HG03103 (cell line): Measurements from ENCODE around the gene PRKCZ.
A peak's percentile ranks its signal among the peaks of the same experiment; 100 is the strongest.

Experiments used
- ATAC-seq: cut with Tn5 transposase; IDR thresholded peaks from one replicate; pipeline ENCODE4 v1.9.1; 2021; ENCODE audit warnings: low read depth; ENCODE audit not compliant: unreplicated experiment

Gene PRKCZ

DNA sequence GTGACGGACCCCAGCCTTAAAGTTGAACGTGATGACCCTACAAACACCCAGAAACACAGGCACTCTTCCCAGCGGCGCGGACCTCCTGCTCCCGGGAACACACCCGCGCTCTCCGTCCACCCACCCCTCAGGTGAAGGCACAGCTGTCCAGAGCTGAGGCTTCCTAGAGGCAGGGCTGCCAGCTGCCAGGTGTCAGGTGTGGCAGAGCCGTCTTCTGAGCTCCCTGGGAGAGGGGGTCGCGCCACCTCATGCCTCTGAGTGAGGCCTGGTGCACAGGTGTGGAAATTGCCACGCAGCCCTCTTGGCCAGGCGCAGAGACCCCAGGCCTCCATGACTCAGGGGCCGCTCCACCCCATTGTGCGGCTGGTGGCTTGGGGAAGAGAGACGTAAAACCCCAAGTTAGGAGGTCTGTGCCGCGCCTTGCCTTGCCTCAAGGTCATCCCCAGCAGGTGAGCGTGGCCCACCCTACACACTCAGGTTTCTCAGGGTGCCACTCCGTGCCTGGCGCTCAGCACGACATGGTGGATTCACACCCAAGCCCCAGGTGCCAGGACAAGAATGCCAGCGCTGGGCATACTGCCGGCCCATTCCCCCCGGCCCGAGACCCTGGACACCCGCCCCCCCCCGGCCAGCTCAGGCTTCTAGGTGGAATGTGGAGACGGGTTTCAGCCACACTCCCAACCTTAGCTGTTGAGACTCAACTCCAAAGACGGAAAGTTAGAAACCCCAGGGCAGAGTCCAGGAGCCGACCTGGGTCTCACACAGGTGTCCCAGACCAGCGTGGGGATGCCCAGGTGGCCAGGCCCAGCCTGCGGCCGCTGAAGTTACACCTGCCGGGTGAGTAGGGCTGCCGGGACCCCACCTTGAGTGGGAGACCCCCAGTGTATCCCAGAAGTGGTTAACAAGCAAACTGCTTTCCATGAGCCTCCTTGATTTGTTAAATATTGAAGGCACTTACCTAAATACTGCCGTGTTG is 136.0 kb downstream of the PRKCZ start:
- ATAC-seq: no peak

DNA sequence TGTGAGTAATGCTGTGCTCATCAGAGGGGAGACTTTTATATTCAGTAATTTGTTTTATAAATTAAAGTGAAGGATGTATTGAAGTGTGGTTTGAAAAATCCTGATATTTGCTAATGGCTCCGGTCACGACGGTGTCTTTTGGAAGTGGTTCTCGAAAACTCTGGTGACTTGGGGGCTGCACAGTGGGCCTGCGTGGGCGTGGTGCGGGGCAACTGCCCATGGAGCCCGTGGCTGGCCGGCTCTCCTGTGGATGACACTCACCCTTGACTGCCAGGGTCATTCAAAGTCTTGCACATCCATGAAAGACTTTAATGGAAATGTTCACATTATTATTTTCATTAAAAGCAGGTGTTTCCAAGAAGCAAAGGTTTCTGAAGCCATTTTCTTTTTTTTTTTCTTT is 136.7 kb downstream of the PRKCZ start:
- ATAC-seq: no peak

DNA sequence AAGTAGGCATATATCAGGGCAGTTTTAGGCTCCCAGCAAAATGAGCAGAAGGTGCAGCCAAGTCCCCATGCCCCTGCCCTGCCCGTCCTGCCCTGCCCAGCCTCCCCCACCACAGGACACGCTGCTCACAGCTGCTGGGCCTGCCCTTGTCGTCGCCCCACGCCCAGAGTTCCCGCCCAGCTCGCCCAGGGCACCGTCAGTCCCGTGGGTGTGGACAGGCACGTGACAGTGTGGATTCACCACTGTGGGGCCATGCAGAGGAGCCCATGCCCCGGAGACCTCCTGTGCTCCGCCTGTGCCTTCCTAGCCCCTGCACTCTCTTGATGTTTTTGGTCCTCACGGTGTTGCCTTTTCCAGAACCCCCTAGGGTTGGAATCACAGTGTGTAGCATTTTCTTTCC is 137.4 kb downstream of the PRKCZ start:
- ATAC-seq: no peak

DNA sequence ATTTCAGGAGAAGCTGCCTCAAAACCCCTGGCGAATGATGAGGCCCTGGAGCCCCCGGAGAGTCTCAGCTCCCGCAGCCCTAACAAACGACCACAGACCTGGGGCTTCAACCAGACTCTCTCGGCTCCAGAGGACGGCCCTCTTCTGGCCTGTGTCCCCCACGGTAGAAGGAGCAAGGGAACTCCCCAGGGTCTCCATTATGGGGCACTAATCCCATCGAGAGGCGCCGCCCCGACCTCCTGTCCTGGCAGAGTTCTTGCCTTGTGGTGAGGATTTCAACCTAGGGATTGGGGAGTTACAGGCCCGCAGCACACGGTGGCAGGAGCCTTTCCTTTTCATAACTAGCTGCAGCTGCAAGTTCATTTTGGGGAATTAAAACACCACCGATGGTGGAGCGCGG is 138.1 kb downstream of the PRKCZ start:
- no peak for ATAC-seq

DNA sequence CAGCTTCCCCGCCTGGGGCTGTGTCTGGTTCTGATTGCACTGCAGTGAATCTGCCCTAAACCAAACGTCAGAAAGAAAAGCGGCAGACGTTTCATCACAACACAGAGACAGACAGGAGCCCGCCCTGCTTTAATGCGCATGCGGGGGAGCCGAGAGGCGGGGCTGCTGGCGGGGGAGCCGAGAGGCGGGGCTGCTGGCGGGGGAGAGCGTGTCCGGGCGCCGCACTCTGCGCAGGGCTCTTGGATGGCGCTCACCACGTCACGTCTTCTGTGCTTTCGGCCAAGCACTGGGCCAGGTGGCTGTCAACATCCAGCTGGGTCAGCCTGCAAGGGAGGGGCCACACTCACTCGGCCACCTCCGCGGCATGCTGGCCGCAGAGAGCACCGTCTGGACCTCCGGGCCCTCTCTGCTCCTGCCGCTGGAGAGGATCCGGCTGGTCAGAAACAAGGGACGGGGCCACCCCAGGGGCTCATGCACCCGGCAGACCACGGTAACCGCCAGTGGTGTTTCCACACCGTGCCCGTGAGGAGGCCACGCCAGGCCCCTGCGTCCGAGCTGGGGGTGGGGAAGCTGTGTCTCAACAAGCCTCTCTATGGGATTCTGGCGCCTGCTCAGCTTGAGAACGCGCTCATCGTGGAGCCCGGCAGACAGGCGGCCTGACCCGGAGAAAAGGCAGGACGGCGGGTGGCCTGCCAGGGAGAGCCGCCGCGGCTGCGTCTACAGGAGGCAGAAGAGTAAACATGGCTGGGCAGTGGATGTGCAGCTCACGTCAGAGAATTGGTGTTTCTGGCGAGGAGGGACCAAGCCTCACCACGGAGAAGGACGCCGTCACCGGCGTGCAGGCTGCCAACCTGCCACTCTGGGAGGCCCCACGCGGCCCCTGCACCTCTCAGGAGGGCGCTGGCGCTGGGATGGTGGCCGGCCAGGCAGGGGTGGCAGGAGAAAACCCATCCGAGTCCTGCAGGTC is 139.5 kb downstream of the PRKCZ start:
- no peak for ATAC-seq

DNA sequence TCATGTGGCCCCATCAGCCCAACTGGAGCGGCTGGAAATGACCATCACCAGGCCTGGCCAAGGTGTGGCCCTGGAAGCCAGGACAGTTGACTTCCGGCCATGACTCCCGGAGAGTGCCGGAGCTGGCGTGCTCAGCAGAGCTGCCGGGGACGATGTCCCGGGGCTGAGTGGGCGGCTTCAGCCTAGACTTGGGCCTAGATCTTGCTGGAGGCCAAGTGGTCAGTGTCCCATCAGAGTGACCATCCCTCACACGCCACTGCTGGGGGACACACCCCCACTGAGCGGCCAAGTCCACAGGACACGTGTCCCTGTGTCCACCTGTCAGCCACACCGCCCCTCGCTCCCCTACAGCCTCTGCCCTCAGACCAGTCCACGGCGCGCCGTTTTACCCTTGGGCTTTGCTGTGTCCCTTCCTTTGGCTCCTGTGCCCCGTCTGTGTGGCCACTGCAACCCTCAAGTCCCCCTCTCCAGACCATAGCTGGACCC is 140.3 kb downstream of the PRKCZ start:
- ATAC-seq: no peak

DNA sequence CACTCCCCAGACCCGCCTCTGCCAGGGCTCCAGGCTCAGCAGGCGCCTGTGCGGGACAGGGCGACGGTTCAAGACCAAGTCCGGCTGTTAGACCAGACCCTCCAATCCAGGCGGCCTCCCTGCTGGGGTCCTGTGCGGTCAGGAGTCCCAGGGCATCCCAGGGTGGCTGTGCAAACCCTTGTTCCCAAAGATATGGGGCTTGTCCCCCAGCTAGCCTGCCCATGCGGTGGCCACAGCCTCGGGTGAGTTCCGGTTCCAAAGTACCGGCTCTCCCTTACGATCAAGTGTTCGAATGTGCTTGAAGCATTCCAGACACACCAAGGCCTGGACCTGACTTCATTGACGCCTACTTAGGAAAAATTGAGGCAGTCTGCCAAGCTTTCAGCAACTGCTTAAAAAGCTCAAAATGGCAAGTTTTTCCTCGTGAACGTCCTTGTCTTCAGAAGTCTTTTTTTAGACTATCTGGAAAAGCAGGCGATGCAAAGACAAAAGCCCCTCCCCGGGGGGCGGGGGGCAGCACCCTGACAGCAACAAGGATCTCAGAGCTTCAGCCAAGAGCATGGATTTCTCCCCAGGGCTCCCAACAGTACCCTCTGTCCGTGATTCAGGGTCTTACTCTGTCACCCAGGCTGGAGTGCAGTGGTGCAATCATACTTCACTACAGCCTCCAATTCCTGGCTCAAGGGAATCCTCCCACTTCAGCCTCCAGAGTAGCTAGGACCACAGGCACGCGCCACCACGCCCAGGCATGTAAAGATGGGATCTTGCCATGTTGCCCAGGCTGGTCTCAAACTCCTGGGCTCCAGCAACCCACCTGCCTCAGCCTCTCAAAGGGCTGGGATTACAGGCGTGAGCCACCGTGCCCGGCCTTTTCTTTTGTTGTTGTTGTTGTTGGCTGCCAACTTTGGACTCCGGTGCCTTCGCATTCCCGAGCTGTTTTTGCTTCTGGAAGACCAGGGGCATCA is 142.1 kb downstream of the PRKCZ start:
- ATAC-seq: no peak

DNA sequence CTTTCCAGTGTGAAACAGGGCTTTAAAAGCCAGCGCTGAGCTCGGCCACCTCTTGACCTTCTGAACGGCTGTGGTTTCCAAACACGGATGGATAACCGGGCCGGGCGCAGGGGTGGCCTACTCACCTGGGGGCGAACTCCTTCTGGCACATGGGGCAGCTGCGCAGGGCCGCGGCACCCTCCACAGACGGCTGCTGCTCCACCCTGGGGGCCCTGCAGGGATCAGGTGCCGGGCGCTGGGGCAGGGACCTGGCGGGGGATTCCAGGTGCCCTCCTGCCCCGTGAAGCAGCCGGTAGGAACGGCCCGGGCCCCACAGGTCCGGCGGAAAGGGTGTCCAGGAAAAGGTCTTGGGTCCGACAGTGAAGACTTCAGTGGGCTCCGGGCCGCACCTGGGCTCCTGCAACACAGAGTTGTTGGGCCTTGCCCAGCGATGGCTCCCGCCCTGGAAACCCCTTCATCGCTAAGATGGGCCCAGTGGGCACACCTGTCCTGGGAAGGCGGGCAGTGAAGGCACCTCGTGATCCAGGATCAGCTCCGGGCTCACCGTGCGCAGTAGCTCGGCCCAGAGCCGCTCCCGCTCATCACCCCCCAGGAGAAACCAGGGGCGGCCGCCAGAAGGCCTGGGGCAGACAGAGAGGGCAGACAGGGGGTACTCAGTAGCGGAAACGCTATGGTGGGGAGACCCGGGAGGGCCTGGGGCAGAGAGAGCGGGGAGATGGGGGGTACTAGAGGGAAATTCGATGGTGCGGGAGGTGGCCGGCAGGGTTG is 143.5 kb downstream of the PRKCZ start:
- ATAC-seq: no peak

DNA sequence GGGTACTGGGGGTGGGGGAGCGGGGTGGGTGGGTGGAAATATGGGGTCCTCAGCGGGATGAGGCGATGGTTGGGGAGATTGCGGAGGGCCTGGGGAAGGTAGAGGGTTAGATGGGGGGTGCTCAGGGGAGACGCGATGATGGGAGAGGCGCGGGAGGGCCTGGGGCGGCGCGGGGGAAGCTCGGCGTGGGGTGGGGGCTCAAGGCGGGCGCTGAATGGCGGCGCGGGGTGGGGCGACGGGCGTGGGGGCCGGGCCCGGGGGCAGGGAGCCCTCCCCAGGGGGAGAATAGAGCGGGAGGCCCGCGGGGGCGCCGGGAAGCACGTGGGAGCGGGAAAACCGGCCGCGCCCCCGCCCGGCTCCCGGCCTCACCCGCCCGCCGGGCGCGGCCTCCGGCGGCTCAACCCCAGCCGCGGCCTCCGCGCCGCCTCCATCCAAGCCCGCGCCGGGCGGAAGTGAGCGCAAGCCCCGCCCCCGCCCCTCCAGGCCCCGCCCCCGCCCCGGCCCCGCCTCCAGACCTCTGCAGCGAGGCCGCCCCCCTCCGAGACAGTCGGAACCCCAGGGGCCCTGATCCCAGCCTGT is 144.2 kb downstream of the PRKCZ start, which contains the start of gene FAAP20:
Gene FAAP20, minus strand, starts transcription at position 454 of the 579 bp plus-strand sequence. Its CDS starts 23 bp downstream, at position 431.
- ATAC-seq: peak; percentile 44

DNA sequence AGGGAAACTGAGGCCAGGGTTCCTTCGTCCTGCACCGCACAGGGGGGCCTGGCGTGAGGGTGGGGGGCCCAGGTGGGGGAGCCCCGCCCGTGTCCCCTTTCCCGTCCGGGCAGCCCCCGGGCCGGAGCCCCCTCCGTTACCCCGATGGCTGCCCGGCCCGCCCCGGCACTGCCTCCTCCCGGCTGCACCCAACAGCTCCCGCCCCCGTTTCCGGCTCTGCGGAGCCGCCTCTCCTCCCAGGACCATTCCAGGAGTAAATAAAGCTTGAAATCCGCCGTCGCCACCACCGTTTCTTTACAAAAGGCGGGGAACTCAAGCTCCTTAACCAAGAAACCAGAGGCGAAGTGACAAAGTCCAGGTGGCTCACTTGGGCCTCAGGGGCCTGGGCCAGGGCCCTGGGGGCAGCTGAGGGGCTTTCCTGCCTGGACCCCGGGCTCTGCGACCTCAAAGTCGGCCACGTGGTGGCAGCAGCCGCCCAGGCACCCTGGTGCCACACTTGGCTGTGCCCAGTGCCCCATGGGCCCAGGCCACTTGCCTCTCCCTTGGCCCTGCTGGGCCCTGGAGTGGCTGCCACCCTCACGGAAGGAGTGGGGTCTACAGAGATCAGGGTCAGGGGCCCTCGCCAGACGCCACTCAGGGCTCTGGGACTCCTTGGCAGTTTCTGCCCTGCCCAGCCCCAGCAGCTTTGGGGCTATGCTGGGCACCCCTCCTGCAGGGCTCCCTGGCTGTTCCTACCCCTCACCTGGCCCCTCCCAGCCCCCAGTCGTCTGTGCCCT is 144.9 kb downstream of the PRKCZ start:
- ATAC-seq: peak; percentile 42

DNA sequence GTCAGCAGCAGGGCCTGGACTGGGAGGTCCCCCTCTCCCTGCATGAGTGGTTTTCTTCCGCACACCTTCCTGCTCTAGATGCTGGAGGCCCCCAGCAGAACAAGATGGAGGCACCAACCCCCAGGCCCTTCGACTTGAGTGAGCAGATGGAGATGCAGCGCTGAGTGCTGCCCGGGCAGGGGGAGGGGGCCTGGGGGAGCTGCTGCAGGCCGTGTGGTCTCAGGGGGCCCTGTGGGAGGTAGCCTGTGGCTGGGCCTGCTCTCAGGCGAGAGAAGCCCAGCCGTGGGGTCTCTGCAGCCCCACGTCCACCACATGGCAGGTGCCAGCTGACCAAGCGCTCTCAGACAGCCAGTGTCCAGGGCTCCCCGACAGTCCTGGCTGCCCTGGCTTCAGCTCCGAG is 145.6 kb downstream of the PRKCZ start:
- ATAC-seq: no peak

DNA sequence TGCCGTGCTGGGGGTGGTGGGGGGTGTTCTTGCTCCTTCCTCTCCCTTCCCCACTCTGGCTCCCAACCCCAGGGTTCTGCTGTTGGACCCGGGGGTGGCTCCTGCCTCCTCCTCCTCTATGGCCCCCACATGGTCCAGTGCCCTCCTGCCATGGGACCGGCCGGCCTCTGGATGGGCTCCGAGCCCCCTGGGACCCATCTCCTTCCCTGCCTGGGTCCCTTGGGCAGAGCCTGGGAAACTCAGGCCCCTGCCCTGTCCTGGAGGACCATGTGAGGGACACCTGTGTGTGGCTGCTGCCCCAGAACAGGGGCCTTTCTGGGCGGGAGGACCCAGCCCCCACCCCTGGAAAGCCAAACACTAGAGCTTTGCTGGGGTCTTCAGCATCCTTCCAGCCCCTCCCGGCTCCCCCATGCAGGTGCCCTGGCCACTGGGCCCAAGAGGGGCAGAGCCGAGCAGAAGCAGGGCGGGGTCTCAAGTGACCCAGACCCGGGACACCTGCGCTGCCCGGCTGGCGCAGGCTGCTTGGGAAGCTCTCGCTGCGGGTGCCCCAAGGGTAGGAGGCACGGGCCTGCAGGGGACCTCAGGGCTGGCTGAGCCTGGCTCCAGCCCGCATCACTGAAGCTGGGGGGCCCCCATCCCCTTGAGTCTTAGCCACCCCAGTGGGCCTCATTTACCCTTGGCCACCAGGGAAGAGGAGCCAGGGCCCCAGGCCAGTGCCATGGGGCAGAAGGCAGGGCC is 146.9 kb downstream of the PRKCZ start:
- ATAC-seq: no peak

DNA sequence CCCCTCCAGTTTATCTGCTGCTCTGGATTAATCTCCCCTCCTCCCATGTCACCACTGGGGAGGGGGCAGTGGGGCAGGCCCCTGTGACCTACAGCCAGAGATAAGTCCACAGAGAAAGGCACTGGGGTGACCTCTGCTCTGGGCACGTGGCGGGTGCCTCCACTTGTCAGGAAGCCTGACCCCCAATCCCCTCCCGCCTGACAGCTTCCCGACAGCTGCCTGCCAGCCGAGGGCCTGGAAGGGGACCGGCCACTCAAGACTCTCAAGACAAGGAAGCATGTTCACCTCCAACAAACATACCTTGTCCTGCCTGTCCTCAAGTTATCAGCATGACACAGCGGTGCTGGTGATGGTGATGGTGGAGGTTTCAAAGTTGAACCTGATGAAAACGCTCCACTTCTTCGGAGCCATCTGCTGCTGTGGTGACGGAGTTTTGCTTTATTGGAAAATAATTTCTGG is 147.5 kb downstream of the PRKCZ start:
- no peak for ATAC-seq

DNA sequence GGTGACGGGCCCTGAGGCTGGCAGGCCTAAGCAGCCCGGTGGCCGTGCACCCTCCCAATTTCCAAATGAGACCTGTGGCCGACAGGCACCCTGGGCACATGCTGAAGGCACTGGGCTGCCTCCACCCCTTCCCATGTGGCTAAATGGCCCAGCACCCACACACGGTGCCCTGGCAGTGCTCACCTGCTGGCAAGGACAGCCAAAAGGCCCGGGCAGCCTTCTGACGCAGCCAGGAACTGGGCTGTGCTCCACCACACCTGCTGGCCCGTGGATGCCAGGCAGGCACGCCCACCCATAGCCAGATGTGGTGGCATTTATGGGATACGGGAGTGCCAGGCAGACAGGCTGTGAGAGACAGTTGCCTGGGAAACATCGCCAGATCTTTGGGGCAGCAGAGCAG is 148.4 kb downstream of the PRKCZ start:
- no peak for ATAC-seq

DNA sequence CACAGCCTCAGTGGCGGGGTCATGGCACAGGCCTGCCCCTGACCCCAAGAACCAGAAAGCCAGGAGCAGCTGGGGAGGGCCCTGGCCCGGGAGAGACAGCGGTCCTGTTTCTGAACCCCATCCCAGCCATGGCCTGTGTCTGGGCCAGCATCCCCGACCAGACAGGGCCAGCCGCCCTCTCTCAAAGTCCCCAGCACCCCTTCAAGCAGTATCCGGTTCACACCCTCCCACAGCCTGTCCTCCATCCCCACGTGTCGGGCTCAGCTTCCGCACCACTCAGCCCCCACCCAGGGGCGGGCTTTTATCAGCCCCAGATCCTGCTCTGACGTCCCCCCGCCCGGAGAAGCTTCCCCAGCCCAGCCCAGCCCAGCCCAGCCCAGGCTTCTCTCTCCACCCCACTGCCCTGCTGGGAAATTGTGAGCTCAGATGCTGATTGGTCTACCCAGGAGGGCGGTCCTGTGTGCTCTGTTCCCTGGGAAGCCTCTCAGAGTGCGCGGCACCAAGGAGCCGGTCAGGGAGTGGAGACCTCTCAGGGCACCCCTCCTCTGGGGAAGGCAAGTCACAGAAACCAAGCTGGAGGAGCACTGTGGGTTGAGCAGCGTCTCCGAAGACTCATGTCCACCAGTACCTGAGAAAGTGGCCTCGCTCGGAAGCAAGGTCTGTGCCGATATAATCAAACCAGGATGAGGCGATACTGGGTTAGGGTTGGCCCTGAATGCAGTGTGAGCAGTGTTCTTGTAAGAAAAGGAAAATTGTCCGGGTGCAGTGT is 149.0 kb downstream of the PRKCZ start:
- peak; percentile 38 for ATAC-seq

DNA sequence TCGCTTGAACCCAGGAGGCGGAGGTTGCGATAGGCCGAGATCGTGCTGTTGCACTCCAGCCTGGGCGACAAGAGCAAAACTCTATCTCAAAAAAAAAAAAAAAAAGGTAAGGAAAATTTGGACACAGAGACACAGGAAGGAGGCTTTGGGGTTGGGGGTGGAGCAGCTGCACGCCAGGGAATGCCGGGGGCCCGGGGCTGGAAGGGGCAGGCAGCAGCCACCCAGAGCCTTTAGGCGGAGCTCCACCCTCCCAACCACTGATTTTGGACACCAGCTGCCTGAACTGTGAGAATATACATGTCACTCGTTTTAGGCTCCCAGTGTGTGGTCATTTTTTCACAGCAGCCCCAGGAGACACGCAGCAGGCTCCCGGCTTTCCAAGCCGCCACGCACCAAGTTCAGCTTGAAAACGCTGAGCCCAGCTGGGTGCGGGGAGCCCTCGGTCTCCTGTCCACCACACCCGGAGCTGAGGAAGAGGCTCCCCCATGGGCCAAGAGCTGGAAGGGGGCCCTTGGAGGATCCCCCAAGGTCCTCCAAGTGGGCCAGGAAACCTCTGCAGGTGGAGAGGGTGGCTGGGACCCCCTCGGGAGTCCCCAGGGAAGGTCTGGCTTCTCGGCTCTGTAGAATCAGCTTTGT is 150.2 kb downstream of the PRKCZ start:
- ATAC-seq: no peak
